Measurements from ENCODE around the gene LGR5.

DNA sequence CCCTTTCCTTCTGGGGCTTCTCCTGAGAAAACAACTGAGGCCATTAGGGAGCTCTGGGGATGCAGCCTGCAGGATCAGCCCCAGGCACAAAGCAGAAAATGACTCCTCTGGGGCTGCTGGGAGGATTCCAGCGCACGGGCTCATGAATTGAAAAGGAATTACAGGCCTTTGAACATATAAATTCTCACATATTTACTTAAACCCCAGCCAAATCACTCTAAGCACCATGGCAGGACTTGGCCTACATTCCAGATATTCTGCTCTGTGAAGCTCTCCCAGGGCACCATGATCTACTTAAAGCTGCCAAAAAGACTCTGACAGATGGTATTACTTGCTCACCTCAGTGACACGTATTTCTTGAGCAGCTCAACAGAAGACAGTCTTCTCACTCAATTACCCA lies 136.9 kb downstream of the LGR5 start:
- TF ChIP-seq, protein P1, sequence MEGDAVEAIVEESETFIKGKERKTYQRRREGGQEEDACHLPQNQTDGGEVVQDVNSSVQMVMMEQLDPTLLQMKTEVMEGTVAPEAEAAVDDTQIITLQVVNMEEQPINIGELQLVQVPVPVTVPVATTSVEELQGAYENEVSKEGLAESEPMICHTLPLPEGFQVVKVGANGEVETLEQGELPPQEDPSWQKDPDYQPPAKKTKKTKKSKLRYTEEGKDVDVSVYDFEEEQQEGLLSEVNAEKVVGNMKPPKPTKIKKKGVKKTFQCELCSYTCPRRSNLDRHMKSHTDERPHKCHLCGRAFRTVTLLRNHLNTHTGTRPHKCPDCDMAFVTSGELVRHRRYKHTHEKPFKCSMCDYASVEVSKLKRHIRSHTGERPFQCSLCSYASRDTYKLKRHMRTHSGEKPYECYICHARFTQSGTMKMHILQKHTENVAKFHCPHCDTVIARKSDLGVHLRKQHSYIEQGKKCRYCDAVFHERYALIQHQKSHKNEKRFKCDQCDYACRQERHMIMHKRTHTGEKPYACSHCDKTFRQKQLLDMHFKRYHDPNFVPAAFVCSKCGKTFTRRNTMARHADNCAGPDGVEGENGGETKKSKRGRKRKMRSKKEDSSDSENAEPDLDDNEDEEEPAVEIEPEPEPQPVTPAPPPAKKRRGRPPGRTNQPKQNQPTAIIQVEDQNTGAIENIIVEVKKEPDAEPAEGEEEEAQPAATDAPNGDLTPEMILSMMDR (IDR thresholded peaks at IDR 0.05), result no peak
- no peak for TF ChIP-seq POLR2A (IDR thresholded peaks at IDR 0.05)

Data from esophagus squamous epithelium (tissue), 4 donors.